DND-41 (cell line): ENCODE measurements around the gene PFDN1.

ENCODE experiments used
- CTCF ChIP-seq: IDR thresholded peaks from 2 replicates; pipeline ENCODE4 v1.5.1; 2012; ENCODE audit warnings: borderline replicate concordance, low read length, moderate library complexity, mild to moderate bottlenecking; ENCODE audit not compliant: poor library complexity, severe bottlenecking; ENCODE audit errors: extremely low read depth
- EZH2 ChIP-seq: IDR thresholded peaks from 3 replicates; pipeline ENCODE4 v1.6.1; 2012; ENCODE audit warnings: borderline replicate concordance, low read depth, mild to moderate bottlenecking, moderate library complexity, low read length, inconsistent platforms; ENCODE audit not compliant: severe bottlenecking

- TF ChIP-seq CTCF (no peak), EZH2 (no peak)
These were observed 85.4 kb downstream of the PFDN1 start for GRCh38 chr5:140217299-140218026.
